Mucosa of descending colon (tissue), 3 donors: Measurements from ENCODE around the gene GKN1. TPM values are rescaled to one million over a fixed set of nuclear protein-coding genes. Genes with fewer than 3 reads are reported as not detected.

Experiments used
- ATAC-seq: fragments of 200-7000 bp; cut with Tn5 transposase; one replicate; pipeline ENCODE4 v1.9.1; 2020; ENCODE audit warnings: mild to moderate bottlenecking, moderate library complexity
- DNase-seq, 3 donors: peaks; one replicate each; pipeline ENCODE4 v3.0.0-alpha.2; 2020
- H3K36me3 ChIP-seq: fragments of 200-600 bp; one replicate; pipeline ENCODE4 v1.8.0; 2021; ENCODE audit warnings: low read depth, mild to moderate bottlenecking
- H3K4me1 ChIP-seq: fragments of 200-600 bp; one replicate; pipeline ENCODE4 v1.8.0; 2021; ENCODE audit warnings: low read depth, mild to moderate bottlenecking
- H3K4me3 ChIP-seq: fragments of 200-600 bp; one replicate; pipeline ENCODE4 v1.8.0; 2021; ENCODE audit warnings: mild to moderate bottlenecking
- H3K9me3 ChIP-seq: fragments of 200-600 bp; one replicate; pipeline ENCODE4 v1.8.0; 2021; ENCODE audit warnings: mild to moderate bottlenecking
- CTCF ChIP-seq: fragments of 200-600 bp; IDR thresholded peaks from one replicate; pipeline ENCODE4 v1.8.0; 2022; ENCODE audit warnings: antibody characterized with exemption, mild to moderate bottlenecking
- intact Hi-C, 2 donors: fragments of 100-400 bp; cut with DNase I in 1 of 2; cut with micrococcal nuclease in 1 of 2; formaldehyde crosslinking; loops; one replicate each; pipeline versions ENCODE4 v1.11.0 to v1.11.1; 2022; cut with DNase I, micrococcal nuclease
- total RNA-seq, 3 donors: library from RNA; stranded (reverse); fragmentation: NEBNext Ultra II Directional in 2 of 3; extraction: Animal tissue kit (Norgen Biotek cat#: 25700) in 2 of 3; gene quantifications; one replicate each; pipeline versions ENCODE4 v1.2.1 to v1.2.4, GENCODE V29; 2021 to 2023
- donor health status: DM: no; HTN: no; CAD: no; lungs with moderate emphysema.
- donor health status: DM: no; HTN: no; CAD: no.
- donor health status: DM: no; HTN: yes; CAD: no.

GKN1 gene
- total RNA-seq, 3 donors from 2014 or later: not detected

GRCh38 chr2:69013840-69014821, 39.7 kb downstream of the GKN1 start:
- H3K9me3 ChIP-seq: no peaks in the 10 kb centered on the region
- TF ChIP-seq CTCF: no peak
- DNase-seq: no peak
- ATAC-seq: no peak
- peaks cover 5% of the 10 kb centered on the region for H3K4me1 ChIP-seq
- no peaks in the 10 kb centered on the region for H3K36me3 ChIP-seq
- intact Hi-C loops: loop anchor here in 1 of 2 donors (5.0 kb wide), 1 partner anchor 293 kb away; no protein-coding TSS in a partner anchor
- H3K4me3 ChIP-seq: no peak overlapping the region

GRCh38 chr2:69017080-69017479, 42.6 kb downstream of the GKN1 start:
- no peak for DNase-seq
- Histone ChIP-seq H3K36me3 (no peaks in the 10 kb centered on the region), H3K4me3 (no peak overlapping the region), H3K9me3 (no peaks in the 10 kb centered on the region), H3K4me1 (peaks cover 14% of the 10 kb centered on the region)
- TF ChIP-seq CTCF: no peak
- no peak for ATAC-seq
- intact Hi-C loops: no loop called here

- DNase-seq (no peak), ATAC-seq (no peak)
- no peak for TF ChIP-seq CTCF
- Histone ChIP-seq H3K4me1 (peaks cover 14% of the 10 kb centered on the region), H3K36me3 (no peaks in the 10 kb centered on the region), H3K9me3 (no peaks in the 10 kb centered on the region), H3K4me3 (no peak overlapping the region)
- intact Hi-C loops: no loop called here
Observed at GRCh38 chr2:69017835-69018234, 43.4 kb downstream of the GKN1 start.

- ATAC-seq: no peak
- no peaks in the 10 kb centered on the region for H3K9me3 ChIP-seq
- no peak for TF ChIP-seq CTCF
- intact Hi-C loops: no loop called here
- H3K36me3 ChIP-seq: no peaks in the 10 kb centered on the region
- no peak overlapping the region for H3K4me3 ChIP-seq
- no peak for DNase-seq
- H3K4me1 ChIP-seq: peaks cover 9% of the 10 kb centered on the region
Observed at GRCh38 chr2:69018678-69019095, 44.3 kb downstream of the GKN1 start.

GRCh38 chr2:69020496-69021426, 46.3 kb downstream of the GKN1 start:
- H3K9me3 ChIP-seq: no peaks in the 10 kb centered on the region
- H3K4me1 ChIP-seq: peaks cover 9% of the 10 kb centered on the region
- no peaks in the 10 kb centered on the region for H3K36me3 ChIP-seq
- no peak overlapping the region for H3K4me3 ChIP-seq
- no peak for TF ChIP-seq CTCF
- intact Hi-C loops: no loop called here
- DNase-seq (no peak), ATAC-seq (no peak)
